22Rv1 (cell line): Measurements from ENCODE around the gene KCNV2.

ENCODE experiments used
- H3K27ac ChIP-seq: fragments of 450-650 bp; 2 replicates; pipeline ENCODE4 v1.5.1; 2017
- CTCF ChIP-seq: fragments of 450-650 bp; IDR thresholded peaks from 2 replicates; pipeline ENCODE4 v1.5.1; 2017; ENCODE audit warnings: mild to moderate bottlenecking
- ZFX ChIP-seq: fragments of 450-650 bp; IDR thresholded peaks from 2 replicates; pipeline ENCODE4 v1.6.1; 2017; ENCODE audit warnings: antibody characterized with exemption, borderline replicate concordance

KCNV2 gene

GRCh38 chr9:2741441-2742158, 24.3 kb downstream of the KCNV2 start:
- no peak overlapping the region for H3K27ac ChIP-seq
- TF ChIP-seq ZFX: no peak
- no peak for TF ChIP-seq CTCF

GRCh38 chr9:2742214-2742613, 24.9 kb downstream of the KCNV2 start:
- no peak overlapping the region for H3K27ac ChIP-seq
- TF ChIP-seq CTCF: no peak

GRCh38 chr9:2743937-2744529, 26.7 kb downstream of the KCNV2 start:
- H3K27ac ChIP-seq: no peak overlapping the region
- TF ChIP-seq ZFX (no peak), CTCF (no peak)

GRCh38 chr9:2745560-2746380, 28.5 kb downstream of the KCNV2 start:
- no peak overlapping the region for H3K27ac ChIP-seq
- TF ChIP-seq ZFX (no peak), CTCF (no peak)

- no peak overlapping the region for H3K27ac ChIP-seq
- TF ChIP-seq CTCF (no peak), ZFX (no peak)
Measured at GRCh38 chr9:2749485-2749884, 32.2 kb downstream of the KCNV2 start.

GRCh38 chr9:2755285-2755684, 38.0 kb downstream of the KCNV2 start:
- TF ChIP-seq ZFX: no peak
- TF ChIP-seq CTCF: no peak
- no peak overlapping the region for H3K27ac ChIP-seq
